Liver (tissue), 9 donors: Measurements from ENCODE around the gene HSD17B11. TPM values are rescaled to one million over a fixed set of nuclear protein-coding genes. Genes with fewer than 3 reads are reported as not detected.
A peak's percentile ranks its signal among the peaks of the same experiment; 100 is the strongest.

ENCODE experiments used
- DNase-seq: peaks from one replicate; pipeline ENCODE4 v3.0.0-alpha.2; 2017; ENCODE audit warnings: low spot score
- H3K27ac ChIP-seq, 2 donors: one replicate each; pipeline ENCODE4 v1.7.0; 2013; ENCODE audit warnings: inconsistent platforms in 2 of 2, low read length in 2 of 2, control low read depth in 1 of 2, low read depth in 1 of 2, mild to moderate bottlenecking in 1 of 2
- H3K27me3 ChIP-seq, 4 donors: one replicate each; pipeline versions ENCODE4 v1.6.1 to v1.7.0; 2013; ENCODE audit warnings: low read length in 3 of 4, inconsistent platforms in 1 of 4, mild to moderate bottlenecking in 1 of 4, moderate library complexity in 1 of 4; ENCODE audit not compliant: control insufficient read depth in 4 of 4, insufficient read depth in 4 of 4
- H3K36me3 ChIP-seq, 4 donors: one replicate each; pipeline versions ENCODE4 v1.6.1 to v1.7.0; 2013; ENCODE audit warnings: low read length in 3 of 4, mild to moderate bottlenecking in 3 of 4, low read depth in 1 of 4, moderate library complexity in 1 of 4; ENCODE audit not compliant: control insufficient read depth in 4 of 4, insufficient read depth in 3 of 4
- H3K4me1 ChIP-seq, 4 donors: one replicate each; pipeline versions ENCODE4 v1.6.1 to v1.7.0; 2013; ENCODE audit warnings: low read length in 3 of 4, mild to moderate bottlenecking in 3 of 4, moderate library complexity in 1 of 4; ENCODE audit not compliant: control insufficient read depth in 4 of 4, insufficient read depth in 4 of 4
- H3K4me3 ChIP-seq, 3 donors: one replicate each; pipeline versions ENCODE4 v1.6.1 to v1.7.0; 2013; ENCODE audit warnings: low read length in 3 of 3, control low read depth in 1 of 3, low read depth in 1 of 3, mild to moderate bottlenecking in 1 of 3
- H3K9ac ChIP-seq, 2 donors: one replicate each; pipeline ENCODE4 v1.7.0; 2013; ENCODE audit warnings: low read length in 2 of 2, mild to moderate bottlenecking in 2 of 2, moderate library complexity in 2 of 2, control low read depth in 1 of 2, low read depth in 1 of 2
- H3K9me3 ChIP-seq, 4 donors: one replicate each; pipeline versions ENCODE4 v1.6.1 to v1.7.0; 2013; ENCODE audit warnings: low read length in 3 of 4; ENCODE audit not compliant: control insufficient read depth in 4 of 4
- CTCF ChIP-seq: fragments of 150-350 bp; IDR thresholded peaks from 2 replicates; pipeline ENCODE4 v1.5.1; 2017; ENCODE audit warnings: improper control_type of control experiment, low read depth, low read length; ENCODE audit not compliant: missing input control
- EGR1 ChIP-seq, 2 donors: IDR thresholded peaks; 2 replicates each; pipeline ENCODE4 v1.6.1; 2016 to 2018; ENCODE audit warnings: antibody characterized with exemption in 2 of 2, low read depth in 2 of 2
- FOXA1 ChIP-seq: IDR thresholded peaks from 2 replicates; pipeline ENCODE4 v1.6.1; 2016; ENCODE audit warnings: antibody characterized with exemption
- FOXA2 ChIP-seq: IDR thresholded peaks from 2 replicates; pipeline ENCODE4 v1.6.1; 2016; ENCODE audit warnings: antibody characterized with exemption
- GABPA ChIP-seq, 2 donors: IDR thresholded peaks in 1 of 2; conservative IDR thresholded peaks in 1 of 2; 2 replicates each; pipeline ENCODE4 v1.6.1; 2016; ENCODE audit warnings: antibody characterized with exemption in 2 of 2, mild to moderate bottlenecking in 1 of 2, moderate library complexity in 1 of 2
- HNF4A ChIP-seq, 2 donors: conservative IDR thresholded peaks; 2 replicates each; pipeline ENCODE4 v1.6.1; 2016; ENCODE audit warnings: antibody characterized with exemption in 2 of 2, mild to moderate bottlenecking in 2 of 2
- HNF4G ChIP-seq: IDR thresholded peaks from 2 replicates; pipeline ENCODE4 v1.6.1; 2016; ENCODE audit warnings: antibody characterized with exemption
- MAX ChIP-seq: IDR thresholded peaks from 2 replicates; pipeline ENCODE4 v1.6.1; 2016; ENCODE audit warnings: antibody characterized with exemption
- NR2F2 ChIP-seq: IDR thresholded peaks from 2 replicates; pipeline ENCODE4 v1.6.1; 2016; ENCODE audit warnings: antibody characterized with exemption
- RAD21 ChIP-seq, 2 donors: IDR thresholded peaks; 2 replicates each; pipeline ENCODE4 v1.6.1; 2016; ENCODE audit warnings: antibody characterized with exemption in 2 of 2, mild to moderate bottlenecking in 2 of 2
- REST ChIP-seq: IDR thresholded peaks from 2 replicates; pipeline ENCODE4 v1.6.1; 2016; ENCODE audit warnings: antibody characterized with exemption, mild to moderate bottlenecking
- RXRA ChIP-seq, 2 donors: IDR thresholded peaks; 2 replicates each; pipeline ENCODE4 v1.6.1; 2017 to 2018; ENCODE audit warnings: antibody characterized with exemption in 2 of 2, mild to moderate bottlenecking in 1 of 2
- SP1 ChIP-seq: IDR thresholded peaks from 2 replicates; pipeline ENCODE4 v1.6.1; 2018; ENCODE audit warnings: antibody characterized with exemption, mild to moderate bottlenecking
- TAF1 ChIP-seq: conservative IDR thresholded peaks from 2 replicates; pipeline ENCODE4 v1.6.1; 2016; ENCODE audit warnings: antibody characterized with exemption, mild to moderate bottlenecking
- YY1 ChIP-seq: IDR thresholded peaks from 2 replicates; pipeline ENCODE4 v1.6.1; 2016; ENCODE audit warnings: antibody characterized with exemption, mild to moderate bottlenecking
- ZBTB33 ChIP-seq: IDR thresholded peaks from 2 replicates; pipeline ENCODE4 v1.6.1; 2016; ENCODE audit warnings: antibody characterized with exemption
- WGBS: extraction: QIAGEN DNeasy Blood & Tissue Kit; methylation state at CpG from one replicate; pipeline ENCODE4 v1.1.7; 2013; 5-methylcytosine and 5-hydroxymethylcytosine counted together
- polyA plus RNA-seq, 2 donors: library from polyadenylated mRNA; stranded (reverse) in 1 of 2; unstranded in 1 of 2; fragments of 200-250 nt in 1 of 2; fragments of >200 nt in 1 of 2; fragmentation: Nextera tagmentation in 1 of 2; extraction: Ambion mirVana in 1 of 2; gene quantifications; one replicate each; pipeline versions ENCODE4 v1.2.1 to v1.2.3, GENCODE V29; 2013 to 2015
- total RNA-seq, 2 donors: library from RNA; depleted of rRNA; stranded (reverse); fragments of >200 nt; gene quantifications; one replicate each; pipeline ENCODE4 v1.2.3, GENCODE V29; 2014
- donor health status: healthy.
- donor health status: healthy.
- donor health status: healthy.
- donor health status: healthy.
- donor health status: healthy.

Gene HSD17B11
- total and polyA plus RNA-seq, 4 donors, result 94.8 to 133 (median 115) TPM

GRCh38 chr4:87420276-87420830 is 29.4 kb upstream of the HSD17B11 start:
- Histone ChIP-seq H3K4me3 (no peak overlapping the region), H3K27ac (peak overlapping the region; percentile 90 to 93), H3K4me1 (peaks cover 13 to 66% (median 51%) of the 10 kb centered on the region in 4 donors), H3K27me3 (no peaks in the 10 kb centered on the region), H3K9me3 (no peaks in the 10 kb centered on the region), H3K36me3 (no peaks in the 10 kb centered on the region), H3K9ac (peak overlapping the region in 1 of 2 donors; percentile 26)
- 55% methylated on average over 4 of the region's 4 CpGs for WGBS
- TF ChIP-seq TAF1 (no peak), NR2F2 (no peak), MAX (no peak), FOXA1 (no peak), HNF4A (conservative IDR thresholded peaks at IDR 0.05) (no peak), ZBTB33 (no peak), CTCF (no peak), EGR1 (IDR thresholded peaks at IDR 0.05; ENCODE audit: low read depth in 2 of 2) (no peak), RXRA (IDR thresholded peaks at IDR 0.05) (no peak), FOXA2 (no peak), REST (no peak), GABPA (IDR thresholded peaks at IDR 0.05 in 1 of 2, conservative IDR thresholded peaks at IDR 0.05 in 1 of 2) (no peak), HNF4G (no peak)
- no peak for DNase-seq

- Histone ChIP-seq H3K9me3 (no peaks in the 10 kb centered on the region), H3K4me1 (peaks cover 13 to 61% (median 51%) of the 10 kb centered on the region in 4 donors), H3K27ac (peak overlapping the region; percentile 90 to 93), H3K27me3 (no peaks in the 10 kb centered on the region), H3K4me3 (no peak overlapping the region), H3K9ac (no peak overlapping the region), H3K36me3 (no peaks in the 10 kb centered on the region)
- DNase-seq, result no peak
- 17% methylated on average over 5 of the region's 5 CpGs for WGBS
- peak; percentile 35 for TF ChIP-seq ZBTB33
- peak; percentile 29 for TF ChIP-seq REST
- TF ChIP-seq SP1, result peak; percentile 86
- TF ChIP-seq RAD21 (IDR thresholded peaks at IDR 0.05), result peak in 1 of 2 donors; percentile 20
- peak; percentile 22 for TF ChIP-seq YY1
- peak; percentile 52 for TF ChIP-seq FOXA2
- TF ChIP-seq HNF4A (conservative IDR thresholded peaks at IDR 0.05), result peak; percentile 87 to 93
- TF ChIP-seq GABPA (IDR thresholded peaks at IDR 0.05 in 1 of 2, conservative IDR thresholded peaks at IDR 0.05 in 1 of 2), result no peak
- no peak for TF ChIP-seq TAF1
Observed at GRCh38 chr4:87419578-87420249, 28.7 kb upstream of the HSD17B11 start.
